MM.1S (cell line): ENCODE results near the gene RALA.

Source experiments
- CTCF ChIP-seq: fragments of 300-600 bp; sonication (generic); IDR thresholded peaks from 2 replicates; pipeline ENCODE4 v1.5.1; 2016; ENCODE audit warnings: antibody characterized with exemption, low read length, mixed read lengths
- EZH2 ChIP-seq: fragments of 300-600 bp; sonication (generic); optimal IDR thresholded peaks from 2 replicates; pipeline ENCODE3; 2017; ENCODE audit warnings: low read depth, mild to moderate bottlenecking, antibody characterized with exemption, low read length, mixed read lengths

- TF ChIP-seq CTCF (no peak), EZH2 (no peak)
Observed at GRCh38 chr7:39696631-39697030, 73.3 kb downstream of the RALA start.
